ENCODE results near the gene LEFTY1. TPM values are rescaled to one million over a fixed set of nuclear protein-coding genes. Genes with fewer than 3 reads are reported as not detected.

The LEFTY1 gene
- total and polyA plus RNA-seq, 2 experiments from 2014 or later, result 0.83 TPM; not detected in 1

DNA sequence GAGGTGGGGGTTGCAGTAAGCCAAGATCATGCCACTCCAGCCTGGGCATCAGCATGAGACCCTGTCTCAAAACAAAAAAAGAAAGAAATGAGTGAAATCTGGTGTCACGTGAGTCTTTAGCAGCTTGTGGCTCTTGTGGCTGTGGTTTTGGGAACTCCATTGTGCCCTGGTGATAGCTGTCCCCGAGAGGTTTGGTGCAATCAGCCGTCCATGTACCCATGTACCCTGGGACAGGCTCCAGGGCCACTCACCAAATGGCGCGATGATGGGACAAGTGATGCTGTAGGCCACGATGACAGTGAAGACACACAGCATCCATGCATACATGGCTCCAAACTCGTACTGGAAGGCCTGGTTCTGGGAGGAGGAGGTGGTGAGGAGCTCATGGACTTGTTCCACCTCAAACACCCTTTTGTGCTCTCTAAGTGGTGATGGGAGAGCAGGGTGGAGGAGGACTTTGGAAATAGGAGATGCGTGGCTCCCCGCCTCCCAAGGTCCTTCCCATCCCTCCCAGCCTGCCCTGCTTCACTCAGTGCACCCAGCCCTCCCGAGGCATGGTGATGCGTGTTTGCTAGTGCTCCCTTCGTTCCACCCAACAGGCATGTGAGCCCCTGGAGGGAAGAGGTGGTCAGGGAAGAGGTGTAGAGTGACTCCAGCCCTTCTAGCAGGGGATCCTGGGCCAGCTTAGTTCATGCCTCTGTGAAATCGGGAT, 36.4 kb downstream of the LEFTY1 start:
- H3K4me3 ChIP-seq, result no peak overlapping the region
- no peaks in the 10 kb centered on the region for H3K27me3 ChIP-seq
- H3K9me3 ChIP-seq (ENCODE audit: low read depth), result no peaks in the 10 kb centered on the region
- H3K27ac ChIP-seq, result no peak overlapping the region
- no peak for DNase-seq (ENCODE audit: low read depth in 1 of 2, low spot score in 1 of 2)
- TF ChIP-seq CTCF (IDR thresholded peaks at IDR 0.05; ENCODE audit: low read depth, low read length), result no peak
- H3K36me3 ChIP-seq, result peaks cover 8% of the 10 kb centered on the region
- H3K4me1 ChIP-seq (ENCODE audit: low read depth), result peaks cover 5% of the 10 kb centered on the region

DNA sequence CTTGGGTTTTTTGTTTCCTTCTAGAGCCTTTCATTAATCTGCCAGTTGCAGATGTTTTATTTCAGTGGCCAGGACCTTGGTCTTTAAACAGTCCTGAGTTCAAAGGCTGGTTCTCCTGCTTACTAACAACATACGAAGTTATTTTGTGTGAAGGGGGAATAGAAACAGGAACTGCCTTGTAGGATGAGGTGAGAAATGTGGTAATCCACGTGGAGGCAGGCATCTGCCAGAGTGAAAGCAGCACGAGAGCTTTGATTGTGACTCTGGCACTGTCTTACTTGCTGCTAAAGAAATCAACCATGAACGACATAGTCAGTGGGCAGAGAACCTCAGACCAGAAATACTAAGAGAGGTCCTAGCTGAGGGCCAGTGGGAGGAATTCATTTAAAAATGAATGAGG, 37.1 kb downstream of the LEFTY1 start:
- no peak for DNase-seq (ENCODE audit: low read depth in 1 of 2, low spot score in 1 of 2)
- no peak overlapping the region for H3K27ac ChIP-seq
- no peaks in the 10 kb centered on the region for H3K27me3 ChIP-seq
- H3K36me3 ChIP-seq, result peaks cover 8% of the 10 kb centered on the region
- no peak for TF ChIP-seq CTCF (IDR thresholded peaks at IDR 0.05; ENCODE audit: low read depth, low read length)
- no peak overlapping the region for H3K4me3 ChIP-seq
- peaks cover 5% of the 10 kb centered on the region for H3K4me1 ChIP-seq (ENCODE audit: low read depth)
- no peaks in the 10 kb centered on the region for H3K9me3 ChIP-seq (ENCODE audit: low read depth)

- H3K36me3 ChIP-seq, result peaks cover 8% of the 10 kb centered on the region
- H3K9me3 ChIP-seq (ENCODE audit: low read depth), result no peaks in the 10 kb centered on the region
- no peak for DNase-seq (ENCODE audit: low read depth in 1 of 2, low spot score in 1 of 2)
Measured at GRCh38 chr1:225850370-225850769, 38.6 kb downstream of the LEFTY1 start.

DNA sequence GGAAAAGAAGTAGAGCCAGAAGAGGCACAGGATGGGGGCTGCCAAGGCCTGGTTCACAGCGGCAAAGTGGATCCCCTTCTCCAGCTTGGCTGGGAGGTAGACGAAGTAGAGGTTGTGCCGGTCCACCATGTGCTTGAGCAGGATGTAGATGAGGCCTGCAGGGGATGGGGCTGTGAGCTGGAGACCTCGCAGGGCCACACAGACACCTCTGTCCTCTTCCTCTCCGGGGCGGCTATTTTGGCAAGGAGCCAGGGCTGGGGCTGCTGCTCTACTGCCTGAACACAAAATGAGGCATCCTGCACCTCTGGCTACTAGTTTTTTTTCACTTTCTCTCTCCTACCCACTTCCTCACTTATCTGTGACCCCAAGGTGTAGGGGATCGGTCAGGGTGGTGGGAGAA, 39.0 kb downstream of the LEFTY1 start:
- no peaks in the 10 kb centered on the region for H3K27me3 ChIP-seq
- H3K36me3 ChIP-seq, result peaks cover 8% of the 10 kb centered on the region
- DNase-seq (ENCODE audit: low read depth in 1 of 2, low spot score in 1 of 2), result no peak
- no peak overlapping the region for H3K4me3 ChIP-seq
- H3K27ac ChIP-seq, result no peak overlapping the region
- no peaks in the 10 kb centered on the region for H3K9me3 ChIP-seq (ENCODE audit: low read depth)
- H3K4me1 ChIP-seq (ENCODE audit: low read depth), result no peaks in the 10 kb centered on the region
- TF ChIP-seq CTCF (IDR thresholded peaks at IDR 0.05; ENCODE audit: low read depth, low read length), result no peak

More at GRCh38 chr1:225850370-225850769, 38.6 kb downstream of the LEFTY1 start:
- no peak overlapping the region for H3K4me3 ChIP-seq
- no peaks in the 10 kb centered on the region for H3K27me3 ChIP-seq
- H3K4me1 ChIP-seq (ENCODE audit: low read depth), result no peaks in the 10 kb centered on the region
- H3K27ac ChIP-seq, result no peak overlapping the region
- no peak for TF ChIP-seq CTCF (IDR thresholded peaks at IDR 0.05; ENCODE audit: low read depth, low read length)

GRCh38 chr1:225848030-225848955, 40.7 kb downstream of the LEFTY1 start:
- H3K4me1 ChIP-seq (ENCODE audit: low read depth), result no peaks in the 10 kb centered on the region
- no peak for TF ChIP-seq CTCF (IDR thresholded peaks at IDR 0.05; ENCODE audit: low read depth, low read length)
- peaks cover 8% of the 10 kb centered on the region for H3K36me3 ChIP-seq
- no peaks in the 10 kb centered on the region for H3K9me3 ChIP-seq (ENCODE audit: low read depth)
- DNase-seq (ENCODE audit: low read depth in 1 of 2, low spot score in 1 of 2), result peak in 1 of 2 donors; percentile 39
- no peaks in the 10 kb centered on the region for H3K27me3 ChIP-seq
- no peak overlapping the region for H3K4me3 ChIP-seq
- no peak overlapping the region for H3K27ac ChIP-seq
